GM08714 (cell line): ENCODE data around the gene AGAP9.
"Not testable (repeated sequence)": the region's sequence is repeated elsewhere in the genome, so short reads cannot be mapped to it uniquely, and the experiment has no call there.

Experiments used
- H3K4me3 ChIP-seq: fragments of 200-500 bp; sonication (Bioruptor generic); 2 replicates; pipeline ENCODE4 v1.5.1; 2014; ENCODE audit warnings: mild to moderate bottlenecking, low read length, inconsistent platforms

Gene AGAP9

DNA sequence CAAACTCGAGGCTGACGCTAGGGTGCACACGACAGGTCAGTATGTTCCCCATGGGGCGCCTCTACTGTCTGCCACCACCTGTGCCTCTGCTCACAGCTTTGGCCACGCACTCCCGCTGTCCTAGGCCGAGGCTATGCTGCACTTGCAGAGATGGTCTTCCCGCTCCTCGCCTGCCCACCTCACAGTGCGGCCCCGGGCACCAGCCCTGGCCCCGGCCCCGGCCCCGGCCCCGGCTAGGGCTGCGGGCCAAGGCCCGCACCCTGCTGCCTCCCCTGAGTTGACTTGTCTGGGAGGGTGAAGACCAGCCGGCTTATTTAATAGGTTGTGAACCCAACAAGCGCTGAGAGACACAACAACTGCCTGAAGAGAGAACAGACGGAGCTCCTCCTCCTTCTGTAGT is at the start of gene AGAP9:
Gene AGAP9, minus strand, starts transcription at position 164 of the 400 bp plus-strand sequence. Its CDS starts 112 bp downstream, at position 52.
- not testable (repeated sequence) for H3K4me3 ChIP-seq

GRCh38 chr10:47571138-47571912 is 47.9 kb upstream of the AGAP9 start:
- H3K4me3 ChIP-seq = not testable (repeated sequence)

GRCh38 chr10:47566757-47567156 is 43.3 kb upstream of the AGAP9 start:
- H3K4me3 ChIP-seq = not testable (repeated sequence)

DNA sequence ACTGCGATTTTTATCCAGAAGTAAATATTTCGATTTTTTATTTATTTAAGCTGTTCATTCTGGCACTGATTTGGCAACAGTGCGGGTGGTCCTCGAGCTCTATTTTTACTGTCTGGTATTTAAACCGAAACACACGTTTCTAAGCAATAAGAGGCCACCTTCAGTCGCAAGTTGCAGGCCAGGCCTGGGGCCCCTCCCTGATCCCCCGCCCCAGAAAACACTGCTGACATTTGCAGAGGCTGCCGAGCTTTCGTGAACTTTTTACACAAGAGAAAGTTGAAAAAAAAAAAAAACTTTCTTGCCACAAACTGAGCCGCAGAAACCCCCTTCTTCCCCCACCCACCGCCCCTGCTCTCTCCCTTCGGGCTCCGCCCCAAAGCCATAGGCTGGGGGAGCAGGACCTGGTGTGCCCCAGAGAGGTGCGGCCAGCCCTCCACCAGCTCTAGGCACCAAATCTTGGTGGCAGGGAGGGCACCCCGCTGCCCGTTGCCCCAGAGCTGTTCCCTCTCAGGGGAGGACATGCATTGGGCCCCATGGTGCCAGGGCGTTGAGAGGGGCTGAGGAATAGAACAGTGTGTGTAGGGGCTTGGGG is 42.8 kb upstream of the AGAP9 start:
- H3K4me3 ChIP-seq = not testable (repeated sequence)

DNA sequence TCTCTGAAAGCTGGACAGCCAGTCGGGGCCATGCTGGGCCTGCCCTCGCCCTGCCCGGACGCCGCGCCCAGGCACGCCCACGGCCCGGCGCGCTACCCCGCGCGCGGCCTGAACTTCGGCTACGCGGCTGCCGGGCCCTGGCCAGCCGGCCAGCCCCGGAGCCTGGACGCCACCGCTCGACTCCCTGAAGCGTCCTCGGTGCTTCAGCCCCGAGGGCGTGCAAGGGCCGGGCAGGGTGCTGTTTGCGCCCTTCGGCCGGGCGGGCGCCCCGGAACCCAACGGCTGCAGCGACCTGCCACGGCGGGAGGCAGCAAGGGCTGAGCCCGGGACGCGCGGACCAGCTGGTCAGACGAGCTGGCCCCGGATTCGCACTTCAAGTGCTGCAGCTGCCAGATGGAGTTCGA is 42.1 kb upstream of the AGAP9 start:
- H3K4me3 ChIP-seq = not testable (repeated sequence)

GRCh38 chr10:47564953-47565352 is 41.5 kb upstream of the AGAP9 start:
- not testable (repeated sequence) for H3K4me3 ChIP-seq

GRCh38 chr10:47564318-47564717 is 40.9 kb upstream of the AGAP9 start:
- H3K4me3 ChIP-seq = not testable (repeated sequence)

DNA sequence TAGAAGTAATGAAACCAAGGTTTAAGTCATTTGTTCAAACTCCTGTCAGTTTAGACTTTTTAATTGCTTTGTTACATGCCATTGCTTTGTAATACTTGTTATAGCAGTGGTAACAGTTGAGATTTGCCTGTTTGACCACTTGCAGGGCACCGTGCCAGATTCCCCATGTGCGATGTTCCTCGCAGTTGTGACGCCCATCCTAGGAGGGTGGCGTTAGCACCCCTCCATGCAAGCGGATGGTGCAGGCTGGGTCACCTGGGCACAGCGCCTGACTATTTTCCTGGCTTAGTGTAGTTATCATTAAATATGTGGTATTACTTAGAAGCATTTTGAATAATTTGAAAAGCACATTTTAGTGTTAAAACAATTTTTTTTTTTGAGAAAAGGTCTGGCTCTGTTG is 37.0 kb upstream of the AGAP9 start:
- not testable (repeated sequence) for H3K4me3 ChIP-seq

DNA sequence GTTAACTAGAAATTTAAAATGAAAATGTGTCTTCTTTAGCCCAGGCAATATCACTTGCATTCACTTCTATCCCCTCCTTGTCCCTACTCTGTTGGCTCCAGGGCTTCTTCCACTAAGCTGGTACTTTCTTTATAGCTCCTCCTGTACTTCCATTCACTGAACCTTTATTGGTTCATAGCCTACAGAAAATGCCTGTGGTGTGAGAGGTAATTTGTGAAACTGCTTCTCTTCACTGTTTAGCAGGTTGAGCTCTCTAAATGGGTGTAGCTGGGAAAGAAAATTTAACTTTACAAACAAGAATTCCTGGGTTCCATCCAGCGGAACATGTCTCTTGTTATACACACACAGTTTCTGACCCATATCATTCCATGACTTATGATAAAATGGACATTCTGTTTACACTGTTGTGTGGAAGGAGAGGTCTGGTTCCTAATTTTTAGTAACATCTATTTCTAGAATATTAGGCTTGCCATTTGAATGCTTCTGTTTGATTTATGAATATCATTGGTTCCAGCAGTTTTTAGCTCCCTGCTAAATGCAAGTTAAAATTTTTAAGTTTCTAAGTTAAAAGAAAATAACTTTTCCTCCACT is 36.4 kb upstream of the AGAP9 start:
- not testable (repeated sequence) for H3K4me3 ChIP-seq

- H3K4me3 ChIP-seq = not testable (repeated sequence)
These were observed 34.7 kb upstream of the AGAP9 start for GRCh38 chr10:47558109-47558508.

- not testable (repeated sequence) for H3K4me3 ChIP-seq
These were observed 34.2 kb upstream of the AGAP9 start for GRCh38 chr10:47557616-47558015.

GRCh38 chr10:47555334-47555733 is 31.9 kb upstream of the AGAP9 start:
- H3K4me3 ChIP-seq = not testable (repeated sequence)

DNA sequence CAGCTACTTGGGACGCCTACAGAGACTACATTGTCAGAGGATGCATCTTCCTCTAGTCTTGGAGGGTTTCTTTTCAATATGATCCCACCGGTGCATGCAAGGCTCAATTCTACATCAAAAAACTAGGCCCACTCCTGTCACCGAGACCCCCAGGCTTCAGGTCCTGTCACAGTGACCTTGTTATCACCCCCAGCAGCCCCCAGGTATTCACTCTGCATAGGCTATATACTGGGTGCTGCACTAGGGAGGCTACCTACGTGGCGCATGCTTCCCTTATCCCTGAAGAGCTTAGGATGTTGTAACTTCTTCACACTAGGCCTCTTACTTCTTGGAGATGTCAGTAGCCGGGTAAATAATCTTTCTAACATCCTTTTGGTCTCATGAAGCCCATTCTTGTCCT is 31.1 kb upstream of the AGAP9 start:
- not testable (repeated sequence) for H3K4me3 ChIP-seq

DNA sequence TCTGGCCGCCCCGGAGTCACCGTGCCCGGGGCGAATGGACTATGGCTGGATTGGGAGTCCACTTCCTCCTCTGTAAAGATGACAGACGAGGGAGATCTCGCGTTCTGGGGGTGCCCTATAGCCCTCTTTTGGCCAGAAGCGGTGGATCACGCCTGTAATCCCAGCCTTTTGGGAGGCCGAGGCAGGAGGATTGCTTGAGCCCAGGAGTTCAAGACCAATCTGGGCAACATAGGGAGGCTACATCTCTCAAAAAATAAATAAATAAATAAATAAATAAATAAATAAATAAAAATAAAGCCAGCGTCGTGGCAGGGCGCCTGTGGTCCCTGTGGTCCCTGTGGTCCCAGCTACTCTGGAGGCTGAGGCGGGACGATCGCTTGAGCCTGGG is 30.4 kb upstream of the AGAP9 start:
- peak overlapping the region; percentile 78; the same call in 1 of the 2 replicates for H3K4me3 ChIP-seq

DNA sequence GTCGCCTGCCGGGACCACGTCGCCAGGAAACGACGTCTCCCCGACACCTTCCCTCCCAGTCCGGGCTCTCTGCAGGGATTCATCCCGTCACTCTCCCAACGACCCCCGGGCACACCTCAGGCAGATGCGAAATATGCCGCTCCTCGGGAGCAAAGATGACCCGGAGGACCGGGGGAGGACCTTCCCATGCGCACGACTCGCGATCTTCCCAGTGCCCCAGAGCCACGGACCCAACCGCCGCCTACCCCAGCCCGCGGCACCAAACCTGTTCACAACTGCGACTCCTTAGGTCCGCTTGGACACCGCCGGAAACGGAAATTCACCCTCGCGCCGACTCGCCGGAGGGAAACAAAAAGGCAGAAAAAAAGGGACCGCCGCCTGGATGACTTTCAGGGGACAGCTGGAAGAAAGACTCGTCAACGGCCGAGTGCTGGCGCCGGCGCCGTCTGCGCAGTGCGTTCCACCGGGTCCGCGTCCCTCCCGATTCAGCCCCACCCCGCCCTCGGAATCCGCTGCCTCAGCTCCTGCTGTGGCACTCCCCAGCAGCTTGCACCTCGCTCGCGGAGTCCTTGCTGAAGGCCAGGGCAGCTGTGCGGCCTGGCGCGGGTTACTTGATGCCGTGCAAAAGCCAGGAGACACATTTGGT is 29.9 kb upstream of the AGAP9 start:
- H3K4me3 ChIP-seq = peak overlapping the region; percentile 78

GRCh38 chr10:47552719-47553118 is 29.3 kb upstream of the AGAP9 start:
- H3K4me3 ChIP-seq = peak overlapping the region; percentile 51

- not testable (repeated sequence) for H3K4me3 ChIP-seq
These were observed 23.8 kb upstream of the AGAP9 start for GRCh38 chr10:47547286-47547685.

DNA sequence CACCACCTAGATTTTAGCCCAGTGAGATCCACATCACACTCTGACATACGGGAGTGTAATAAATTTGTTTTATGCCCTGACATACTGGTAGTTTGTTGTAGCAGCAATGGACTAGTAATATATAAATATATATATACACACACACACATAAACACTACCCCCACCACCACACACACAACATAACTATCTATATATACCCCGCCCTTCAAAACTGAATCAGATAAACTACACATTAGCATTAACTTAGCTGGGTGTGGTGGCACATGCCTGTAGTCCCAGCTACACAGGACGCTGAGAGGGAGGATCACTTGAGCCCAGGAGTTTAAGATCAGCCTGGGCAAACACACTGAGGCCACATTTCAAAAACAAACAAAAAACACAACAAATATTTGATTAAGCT is 13.0 kb upstream of the AGAP9 start:
- not testable (repeated sequence) for H3K4me3 ChIP-seq

GRCh38 chr10:47502313-47502712 is 21.1 kb downstream of the AGAP9 start:
- H3K4me3 ChIP-seq = not testable (repeated sequence)

GRCh38 chr10:47494226-47494625 is 29.2 kb downstream of the AGAP9 start:
- not testable (repeated sequence) for H3K4me3 ChIP-seq

DNA sequence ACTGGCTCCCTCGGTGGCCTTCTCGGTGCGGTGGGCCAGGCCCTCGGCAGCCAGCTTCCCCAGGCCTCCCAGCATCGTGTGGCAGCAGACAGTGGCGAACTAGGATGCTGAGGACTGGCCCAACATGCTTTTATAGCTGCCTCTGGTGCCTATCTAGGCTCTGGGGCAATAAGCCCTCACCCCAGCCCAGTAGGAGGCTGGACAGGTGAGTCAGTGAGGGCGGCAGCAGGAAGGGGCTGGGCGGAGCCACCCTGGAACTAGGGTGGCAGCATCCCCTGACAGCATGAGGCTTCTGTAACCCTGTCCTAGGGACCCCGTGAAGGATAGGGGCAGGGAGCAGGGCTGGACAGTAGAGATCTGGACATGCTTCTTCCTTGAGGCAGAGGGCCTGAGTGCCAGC is 31.8 kb downstream of the AGAP9 start, which contains the start of gene FAM25G:
Gene FAM25G, minus strand, starts transcription at position 101 of the 400 bp plus-strand sequence. Its CDS starts 26 bp downstream, at position 75.
- not testable (repeated sequence) for H3K4me3 ChIP-seq

DNA sequence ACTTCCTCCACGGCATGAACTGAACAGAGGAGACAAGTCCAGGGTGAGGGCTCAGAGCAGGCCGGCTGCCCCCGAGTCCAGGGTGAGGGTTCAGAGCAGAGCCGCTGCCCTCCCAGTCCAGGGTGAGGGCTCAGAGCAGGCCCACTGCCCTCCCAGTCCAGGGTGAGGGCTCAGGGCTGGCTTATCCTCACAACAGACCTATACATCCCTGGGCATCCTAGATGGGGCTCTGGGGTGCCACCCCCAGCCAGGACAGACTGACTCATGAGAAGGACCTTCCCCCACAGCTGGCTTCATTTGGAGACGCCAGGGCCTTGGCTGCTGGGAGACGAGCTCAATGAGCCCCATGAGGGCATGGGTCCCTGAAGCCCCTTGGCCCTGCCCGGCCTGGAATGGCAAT is 33.8 kb downstream of the AGAP9 start:
- H3K4me3 ChIP-seq = not testable (repeated sequence)
